Measurements from ENCODE around the gene LSM7.

The LSM7 gene

DNA sequence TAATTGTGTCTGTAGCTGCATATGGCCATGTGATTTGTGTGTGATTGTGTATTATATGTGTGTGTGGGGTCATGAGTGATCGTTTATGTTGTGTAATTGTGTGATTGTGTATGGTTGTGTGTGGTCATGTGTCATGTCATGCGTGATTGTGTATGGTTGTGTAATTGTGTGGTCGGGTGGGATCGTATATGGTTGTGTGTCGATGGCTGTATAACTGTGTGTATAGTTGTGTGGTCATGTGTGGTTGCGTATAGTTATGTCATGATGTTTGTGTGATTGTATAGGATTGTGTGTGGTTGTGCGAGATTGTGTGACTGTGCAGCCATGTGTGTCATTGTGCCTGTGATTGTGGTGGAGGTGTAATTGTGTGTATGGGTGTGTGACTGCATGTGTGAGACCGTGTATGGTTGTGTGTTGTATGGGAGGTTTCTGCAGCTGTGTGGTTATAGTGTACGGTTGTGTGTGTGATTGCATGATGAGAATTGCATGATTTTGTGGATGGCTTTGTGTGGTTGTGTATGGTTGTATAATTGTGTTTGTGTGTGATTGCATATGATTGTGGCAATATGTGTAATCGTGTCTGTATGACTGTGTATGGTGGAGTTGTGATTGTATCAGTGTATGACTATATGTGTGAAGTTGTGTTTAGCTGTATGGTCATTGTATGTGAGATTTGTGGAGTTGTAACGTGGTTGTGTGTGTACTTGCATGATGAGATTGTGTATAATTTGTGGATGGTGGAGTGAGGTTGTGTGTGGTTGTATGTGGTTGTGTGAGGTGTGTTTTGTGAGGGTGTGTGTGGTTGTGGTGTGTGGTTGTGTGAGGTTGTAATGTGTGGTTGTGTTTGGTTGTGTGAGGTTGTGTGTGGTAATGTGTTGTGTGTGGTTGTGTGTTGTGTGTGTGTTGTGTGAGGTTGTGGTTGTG is 33.9 kb upstream of the LSM7 start:
- Histone ChIP-seq H3K9me3 (ENCODE audit: control insufficient read depth, low read length) (no peaks in the 10 kb centered on the region), H3K27me3 (replicated peaks; ENCODE audit: control insufficient read depth, insufficient read depth, low read length, poor library complexity, severe bottlenecking) (no peaks in the 10 kb centered on the region), H3K4me3 (ENCODE audit: insufficient read depth, low read depth, low read length, poor library complexity, severe bottlenecking) (no peak overlapping the region), H3K27ac (ENCODE audit: insufficient read depth, low read length, poor library complexity, severe bottlenecking) (no peak overlapping the region), H3K36me3 (ENCODE audit: control insufficient read depth, insufficient read depth, low read length) (no peaks in the 10 kb centered on the region), H3K4me1 (ENCODE audit: control insufficient read depth, insufficient read depth, low read length, poor library complexity, severe bottlenecking) (no peaks in the 10 kb centered on the region)
- no peak for DNase-seq

DNA sequence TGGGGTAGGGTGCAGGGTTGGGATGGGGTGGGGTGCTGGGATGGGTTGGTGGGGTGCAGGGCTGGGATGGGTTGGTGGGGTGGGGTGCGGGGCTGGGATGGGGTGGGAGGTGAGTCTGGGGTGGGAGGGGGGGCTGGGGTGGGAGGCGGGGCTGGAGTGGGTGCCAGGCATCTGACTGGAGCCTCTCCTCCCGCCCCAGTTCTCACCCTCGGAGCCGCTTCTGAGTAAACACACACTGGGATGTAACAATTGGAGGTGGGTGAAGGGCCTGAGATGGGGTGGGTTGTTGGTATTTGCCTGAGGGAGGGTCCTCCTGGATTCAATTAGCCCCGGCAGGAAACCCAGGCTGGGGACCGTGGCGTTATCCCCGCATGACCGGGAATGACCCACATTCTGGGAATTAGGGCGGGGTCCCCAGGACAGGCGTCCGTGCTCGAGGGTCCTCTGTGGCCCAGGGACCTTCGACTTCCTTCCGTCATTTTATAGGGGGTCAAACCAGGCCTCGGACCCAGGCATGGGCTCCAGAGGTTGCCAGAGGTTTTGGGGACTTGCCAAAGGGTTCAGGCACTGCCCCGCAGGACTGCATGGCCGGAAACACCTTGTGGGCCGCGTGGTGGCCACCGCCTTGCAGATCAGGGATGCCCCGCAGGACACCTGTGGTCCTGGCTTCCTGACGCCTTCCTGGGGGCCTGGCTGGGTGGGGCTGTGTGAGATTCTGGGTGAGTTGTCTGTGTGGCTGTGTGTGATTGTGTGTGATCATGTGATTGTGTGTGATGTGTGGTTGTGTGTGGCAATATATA is 33.1 kb upstream of the LSM7 start:
- no peaks in the 10 kb centered on the region for H3K9me3 ChIP-seq (ENCODE audit: control insufficient read depth, low read length)
- DNase-seq = no peak
- H3K4me3 ChIP-seq (ENCODE audit: insufficient read depth, low read depth, low read length, poor library complexity, severe bottlenecking) = no peak overlapping the region
- H3K27me3 ChIP-seq (replicated peaks; ENCODE audit: control insufficient read depth, insufficient read depth, low read length, poor library complexity, severe bottlenecking) = no peaks in the 10 kb centered on the region
- H3K27ac ChIP-seq (ENCODE audit: insufficient read depth, low read length, poor library complexity, severe bottlenecking) = no peak overlapping the region
- H3K4me1 ChIP-seq (ENCODE audit: control insufficient read depth, insufficient read depth, low read length, poor library complexity, severe bottlenecking) = no peaks in the 10 kb centered on the region
- H3K36me3 ChIP-seq (ENCODE audit: control insufficient read depth, insufficient read depth, low read length) = no peaks in the 10 kb centered on the region

DNA sequence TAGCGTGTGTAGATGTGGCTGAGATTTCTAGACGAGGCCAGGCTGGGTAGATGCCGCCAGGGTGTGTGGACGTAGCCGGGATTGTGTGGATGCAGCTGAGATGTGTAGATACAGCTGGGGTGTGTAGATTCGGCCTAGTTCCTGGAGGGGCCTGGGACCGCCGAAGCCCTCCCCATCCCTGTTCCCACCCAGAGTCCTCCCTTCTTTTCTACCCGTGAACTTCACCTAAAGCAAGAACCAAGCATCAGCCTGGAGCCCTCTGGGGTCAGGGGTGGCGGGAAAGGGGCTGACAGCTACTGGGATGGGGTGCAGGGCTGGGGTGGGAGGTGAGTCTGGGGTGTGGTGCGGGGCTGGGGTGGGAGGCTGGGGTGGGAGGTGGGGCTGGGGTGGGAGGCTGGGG is 32.4 kb upstream of the LSM7 start:
- Histone ChIP-seq H3K27ac (ENCODE audit: insufficient read depth, low read length, poor library complexity, severe bottlenecking) (no peak overlapping the region), H3K9me3 (ENCODE audit: control insufficient read depth, low read length) (no peaks in the 10 kb centered on the region), H3K4me1 (ENCODE audit: control insufficient read depth, insufficient read depth, low read length, poor library complexity, severe bottlenecking) (no peaks in the 10 kb centered on the region), H3K27me3 (replicated peaks; ENCODE audit: control insufficient read depth, insufficient read depth, low read length, poor library complexity, severe bottlenecking) (no peaks in the 10 kb centered on the region), H3K4me3 (ENCODE audit: insufficient read depth, low read depth, low read length, poor library complexity, severe bottlenecking) (no peak overlapping the region), H3K36me3 (ENCODE audit: control insufficient read depth, insufficient read depth, low read length) (no peaks in the 10 kb centered on the region)
- DNase-seq = no peak

DNA sequence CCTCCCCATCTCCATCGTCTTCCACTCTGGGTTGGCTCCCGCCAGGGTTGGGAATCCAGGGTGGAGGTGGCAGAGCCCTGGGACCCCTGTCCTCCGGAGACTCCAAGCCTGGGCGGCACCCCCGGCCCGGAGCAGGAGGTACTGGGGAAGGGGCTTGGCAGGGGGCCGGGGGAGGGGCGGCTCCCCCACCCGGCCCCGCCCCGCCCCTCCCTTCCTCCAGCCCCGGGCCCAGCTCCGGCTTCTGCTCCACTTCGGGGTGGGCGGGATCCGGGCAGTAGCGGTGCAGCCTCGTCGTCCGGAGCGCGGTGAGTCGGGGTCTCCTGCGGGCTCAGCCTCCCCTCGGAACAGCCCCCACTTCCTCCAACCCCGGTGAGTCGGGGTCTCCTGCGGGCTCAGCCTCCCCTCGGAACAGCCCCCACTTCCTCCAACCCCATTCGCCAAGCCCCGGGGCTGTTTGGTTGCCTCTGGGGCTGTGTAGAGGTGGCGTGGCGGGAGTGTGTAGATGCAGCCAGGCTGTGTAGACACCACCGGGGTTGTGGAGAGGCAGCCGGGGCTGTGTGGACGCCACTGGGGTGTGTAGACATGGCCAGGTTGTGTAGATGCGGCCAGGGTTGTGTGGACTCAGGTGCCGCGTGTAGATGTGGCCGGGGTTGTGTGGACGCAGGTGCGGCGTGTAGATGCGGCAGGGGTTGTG is 31.8 kb upstream of the LSM7 start, which contains the start of gene TMPRSS9:
TSS of gene TMPRSS9 (plus strand) at position 274 of the 694 bp plus-strand sequence. CDS start 29,521 bp downstream, outside the sequence.
- DNase-seq = no peak
- no peak within 1 kb of the TSS for H3K4me3 ChIP-seq (ENCODE audit: insufficient read depth, low read depth, low read length, poor library complexity, severe bottlenecking)
- H3K4me1 ChIP-seq (ENCODE audit: control insufficient read depth, insufficient read depth, low read length, poor library complexity, severe bottlenecking) = no peaks in the 10 kb centered on the region
- no peaks in the 10 kb centered on the region for H3K27me3 ChIP-seq (replicated peaks; ENCODE audit: control insufficient read depth, insufficient read depth, low read length, poor library complexity, severe bottlenecking)
- H3K36me3 ChIP-seq (ENCODE audit: control insufficient read depth, insufficient read depth, low read length) = no peaks in the 10 kb centered on the region
- no peaks in the 10 kb centered on the region for H3K9me3 ChIP-seq (ENCODE audit: control insufficient read depth, low read length)
- H3K27ac ChIP-seq (ENCODE audit: insufficient read depth, low read length, poor library complexity, severe bottlenecking) = no peak within 1 kb of the TSS

DNA sequence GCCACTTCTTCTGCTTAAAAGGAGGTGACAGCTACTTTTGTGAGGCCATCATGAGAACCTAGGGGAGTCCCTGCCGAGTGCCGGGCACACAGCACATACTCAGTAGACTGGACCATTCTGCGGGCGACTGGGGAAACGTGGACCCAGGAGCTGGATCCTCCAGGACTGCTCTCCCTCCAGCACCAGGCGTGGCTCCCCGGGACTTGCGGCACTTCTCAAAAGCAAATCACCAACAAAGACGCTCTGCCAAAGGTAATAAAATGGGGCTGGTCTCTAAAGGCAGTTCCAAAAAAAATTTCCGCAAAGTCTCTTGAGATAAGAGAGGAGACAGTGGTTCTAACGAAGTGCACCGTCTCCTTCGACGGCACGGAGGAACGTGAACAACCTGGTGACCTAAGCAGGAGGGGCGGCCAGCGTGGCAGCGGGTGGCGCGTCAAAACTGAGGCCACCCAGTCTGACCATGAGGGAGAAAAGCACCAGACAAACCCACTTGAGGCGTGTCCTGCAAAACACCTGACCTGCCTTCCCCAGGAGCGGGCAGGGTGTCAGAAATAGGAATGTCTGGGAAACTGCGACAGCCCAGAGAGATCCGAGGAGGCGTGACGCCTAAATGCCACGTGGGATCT is 30.3 kb upstream of the LSM7 start:
- H3K9me3 ChIP-seq (ENCODE audit: control insufficient read depth, low read length) = no peaks in the 10 kb centered on the region
- no peak overlapping the region for H3K4me3 ChIP-seq (ENCODE audit: insufficient read depth, low read depth, low read length, poor library complexity, severe bottlenecking)
- H3K4me1 ChIP-seq (ENCODE audit: control insufficient read depth, insufficient read depth, low read length, poor library complexity, severe bottlenecking) = no peaks in the 10 kb centered on the region
- H3K27ac ChIP-seq (ENCODE audit: insufficient read depth, low read length, poor library complexity, severe bottlenecking) = no peak overlapping the region
- H3K27me3 ChIP-seq (replicated peaks; ENCODE audit: control insufficient read depth, insufficient read depth, low read length, poor library complexity, severe bottlenecking) = no peaks in the 10 kb centered on the region
- DNase-seq = no peak
- peaks cover 1% of the 10 kb centered on the region for H3K36me3 ChIP-seq (ENCODE audit: control insufficient read depth, insufficient read depth, low read length)

DNA sequence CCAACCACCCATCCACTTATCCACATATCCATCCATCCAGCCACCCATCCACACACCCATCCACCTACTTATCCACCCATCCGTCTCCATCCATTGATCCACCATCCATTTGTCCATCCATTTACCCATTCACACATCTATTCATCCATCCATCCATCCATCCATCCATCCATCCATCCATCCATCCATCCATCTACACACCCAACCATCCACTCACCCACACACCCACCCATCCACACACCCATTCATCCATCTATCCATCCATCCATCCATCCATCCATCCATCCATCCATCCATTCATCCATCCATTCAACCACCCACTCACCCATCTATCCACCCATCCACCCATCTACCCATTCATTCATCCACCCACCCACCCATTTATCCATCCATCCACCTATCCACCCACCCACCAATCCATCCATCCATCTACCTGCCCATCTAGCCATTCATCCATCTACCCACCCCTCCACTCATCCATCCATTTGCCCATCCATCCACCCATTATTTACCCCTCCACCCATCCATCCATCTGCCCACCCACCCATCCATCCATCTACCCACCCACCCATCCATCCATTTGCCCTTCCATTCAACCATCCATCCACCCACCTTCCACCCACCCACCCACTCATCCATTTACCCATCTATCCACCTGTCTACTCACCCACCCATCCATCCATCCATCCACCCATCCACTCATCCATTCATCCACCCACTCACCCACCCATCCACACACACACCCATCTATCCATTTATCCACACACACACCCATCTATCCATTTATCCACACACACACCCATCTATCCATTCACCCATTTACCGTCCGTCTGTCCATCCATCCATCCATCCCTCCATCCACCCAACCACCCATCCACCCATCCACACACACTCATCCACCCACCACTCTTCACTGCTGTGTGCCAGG is 29.2 kb upstream of the LSM7 start:
- Histone ChIP-seq H3K27ac (ENCODE audit: insufficient read depth, low read length, poor library complexity, severe bottlenecking) (no peak overlapping the region), H3K4me3 (ENCODE audit: insufficient read depth, low read depth, low read length, poor library complexity, severe bottlenecking) (no peak overlapping the region), H3K4me1 (ENCODE audit: control insufficient read depth, insufficient read depth, low read length, poor library complexity, severe bottlenecking) (no peaks in the 10 kb centered on the region), H3K27me3 (replicated peaks; ENCODE audit: control insufficient read depth, insufficient read depth, low read length, poor library complexity, severe bottlenecking) (no peaks in the 10 kb centered on the region), H3K36me3 (ENCODE audit: control insufficient read depth, insufficient read depth, low read length) (peaks cover 8% of the 10 kb centered on the region), H3K9me3 (ENCODE audit: control insufficient read depth, low read length) (no peaks in the 10 kb centered on the region)
- no peak for DNase-seq

DNA sequence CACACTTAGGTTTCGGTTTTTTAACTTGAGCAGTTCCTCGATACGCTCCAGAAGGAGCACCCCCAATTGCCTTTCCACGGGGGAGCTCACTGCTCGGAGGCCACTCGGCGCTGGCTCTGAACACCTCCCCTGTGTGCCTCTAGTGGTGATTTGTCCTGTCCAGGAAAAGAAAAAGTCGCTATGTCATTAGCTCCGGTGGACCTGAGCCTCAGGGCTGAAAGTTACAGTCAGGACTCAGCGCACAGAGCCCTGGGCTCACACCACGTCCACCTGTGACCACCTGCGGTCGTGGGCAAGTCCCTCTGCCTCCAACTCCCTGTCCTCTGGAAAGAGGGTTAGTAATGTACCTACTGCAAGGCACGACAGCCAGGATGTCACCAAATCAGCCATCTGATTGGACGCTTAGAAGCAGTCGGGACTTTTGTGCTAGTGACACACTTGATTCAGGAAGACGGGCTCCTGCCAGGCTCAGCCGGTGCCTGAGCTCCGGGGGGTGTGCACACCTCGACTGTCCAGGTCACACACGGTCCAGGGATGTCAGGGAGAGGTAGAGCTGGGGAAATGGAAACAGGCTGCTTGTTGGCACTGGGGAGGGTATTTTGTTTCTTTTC is 27.8 kb upstream of the LSM7 start:
- Histone ChIP-seq H3K27me3 (replicated peaks; ENCODE audit: control insufficient read depth, insufficient read depth, low read length, poor library complexity, severe bottlenecking) (no peaks in the 10 kb centered on the region), H3K9me3 (ENCODE audit: control insufficient read depth, low read length) (no peaks in the 10 kb centered on the region), H3K4me3 (ENCODE audit: insufficient read depth, low read depth, low read length, poor library complexity, severe bottlenecking) (no peak overlapping the region), H3K36me3 (ENCODE audit: control insufficient read depth, insufficient read depth, low read length) (peaks cover 8% of the 10 kb centered on the region), H3K4me1 (ENCODE audit: control insufficient read depth, insufficient read depth, low read length, poor library complexity, severe bottlenecking) (no peaks in the 10 kb centered on the region), H3K27ac (ENCODE audit: insufficient read depth, low read length, poor library complexity, severe bottlenecking) (no peak overlapping the region)
- no peak for DNase-seq

DNA sequence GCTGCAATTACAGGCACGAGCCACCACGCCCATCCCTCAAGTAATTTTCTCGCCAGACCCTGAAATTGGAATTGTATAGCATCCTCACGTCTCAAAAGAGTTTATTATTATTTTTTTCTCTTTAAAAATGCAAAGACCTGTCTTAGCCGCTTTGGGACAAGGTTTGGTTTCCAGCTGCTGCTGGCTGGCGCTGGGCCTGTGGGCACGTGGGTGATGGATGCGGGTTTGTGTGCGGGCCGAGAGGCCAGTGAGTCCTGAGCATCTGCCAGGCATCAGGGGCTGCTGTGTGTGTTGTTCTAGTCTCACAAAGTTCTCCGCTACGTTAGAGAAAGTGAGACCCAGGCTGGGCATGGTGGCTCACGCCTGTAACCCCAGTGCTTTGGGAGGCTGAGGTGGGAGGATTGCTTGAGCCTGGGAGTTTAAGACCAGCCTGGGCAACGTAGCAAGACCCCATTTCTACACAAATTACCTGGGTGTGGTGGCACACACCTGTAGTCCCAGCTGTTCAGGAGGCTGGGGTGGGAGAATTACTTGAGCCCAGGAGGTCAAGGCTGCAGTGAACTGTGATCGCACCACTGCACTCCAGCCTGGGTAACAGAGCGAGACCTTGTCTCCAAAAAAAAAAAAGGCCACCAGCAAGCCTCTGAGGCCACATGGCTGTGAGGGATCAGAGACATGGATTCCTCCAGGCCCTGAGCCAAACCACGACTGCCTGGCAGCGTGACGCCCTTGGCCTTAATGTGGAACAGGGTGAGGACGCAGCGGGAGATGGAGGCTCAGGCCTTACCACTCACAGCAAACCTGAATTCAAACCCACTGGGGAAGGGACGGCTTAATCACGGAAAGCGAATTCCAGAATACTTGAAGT is 27.0 kb upstream of the LSM7 start:
- no peak overlapping the region for H3K4me3 ChIP-seq (ENCODE audit: insufficient read depth, low read depth, low read length, poor library complexity, severe bottlenecking)
- DNase-seq = no peak
- no peaks in the 10 kb centered on the region for H3K9me3 ChIP-seq (ENCODE audit: control insufficient read depth, low read length)
- peaks cover 8% of the 10 kb centered on the region for H3K36me3 ChIP-seq (ENCODE audit: control insufficient read depth, insufficient read depth, low read length)
- H3K27ac ChIP-seq (ENCODE audit: insufficient read depth, low read length, poor library complexity, severe bottlenecking) = no peak overlapping the region
- no peaks in the 10 kb centered on the region for H3K27me3 ChIP-seq (replicated peaks; ENCODE audit: control insufficient read depth, insufficient read depth, low read length, poor library complexity, severe bottlenecking)
- H3K4me1 ChIP-seq (ENCODE audit: control insufficient read depth, insufficient read depth, low read length, poor library complexity, severe bottlenecking) = no peaks in the 10 kb centered on the region
